ENCODE results near the gene TBCK.
"Not testable (repeated sequence)": the region's sequence is repeated elsewhere in the genome, so short reads cannot be mapped to it uniquely, and the experiment has no call there.

Gene TBCK

DNA sequence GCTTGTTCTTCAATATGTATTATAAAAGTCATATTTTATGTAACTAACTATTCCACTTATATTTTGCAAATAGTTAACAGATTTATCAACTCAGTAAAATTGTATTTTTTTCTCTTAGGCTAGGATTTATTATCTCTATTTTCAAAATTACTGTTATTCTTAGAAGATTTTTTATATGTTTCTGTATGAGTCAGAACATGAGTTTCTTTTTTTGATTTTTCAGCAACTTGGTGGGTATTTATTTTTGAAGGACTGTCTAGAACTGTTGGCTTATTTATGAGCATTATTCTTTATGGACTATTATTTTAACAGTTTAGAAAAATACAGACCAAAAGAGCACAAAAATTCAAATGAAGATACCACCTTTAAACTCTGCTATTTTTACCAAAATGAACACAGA, 7.1 kb upstream of the TBCK start:
- Histone ChIP-seq H3K4me1 (ENCODE audit: control insufficient read depth in 2 of 2, insufficient read depth in 1 of 2, low read depth in 1 of 2, low read length in 2 of 2) (no peaks in the 10 kb centered on the region), H3K18ac (ENCODE audit: low read length) (no peak overlapping the region), H4K8ac (ENCODE audit: low read depth, low read length) (no peak overlapping the region), H3K36me3 (replicated peaks in 1 of 2; ENCODE audit: control insufficient read depth in 2 of 2, insufficient read depth in 2 of 2, low read length in 2 of 2) (peaks cover 3 to 38% of the 10 kb centered on the region in 2 donors), H2AFZ (ENCODE audit: low read length) (no peak overlapping the region), H3K4ac (ENCODE audit: low read length) (no peak overlapping the region), H2AK5ac (ENCODE audit: low read depth, low read length) (no peak overlapping the region), H3K9ac (ENCODE audit: low read depth, low read length, poor library complexity) (no peak overlapping the region), H3K4me2 (ENCODE audit: insufficient read depth, low read length, poor library complexity, severe bottlenecking) (no peak overlapping the region), H3K23ac (ENCODE audit: low read depth, low read length, poor library complexity) (no peak overlapping the region), H3K4me3 (ENCODE audit: low read length in 2 of 2) (no peak overlapping the region), H2BK15ac (ENCODE audit: low read length) (no peak overlapping the region), H3K14ac (ENCODE audit: low read length) (no peak overlapping the region), H2BK120ac (ENCODE audit: low read depth, low read length) (no peak overlapping the region), H3K9me3 (replicated peaks in 1 of 2; ENCODE audit: control insufficient read depth in 2 of 2, insufficient read depth in 1 of 2, low read depth in 1 of 2, low read length in 2 of 2) (no peaks in the 10 kb centered on the region), H2BK5ac (ENCODE audit: low read length) (no peak overlapping the region), H3K27ac (replicated peaks; ENCODE audit: low read length) (no peak overlapping the region), H3K27me3 (ENCODE audit: control insufficient read depth in 3 of 3, insufficient read depth in 3 of 3, low read depth in 1 of 3, low read length in 3 of 3) (no peaks in the 10 kb centered on the region), H3K79me1 (ENCODE audit: low read depth, low read length) (no peaks in the 10 kb centered on the region), H2BK12ac (ENCODE audit: low read length) (no peak overlapping the region), H4K91ac (ENCODE audit: low read depth, low read length, poor library complexity) (no peak overlapping the region)
- no peak for DNase-seq (ENCODE audit: low spot score)

DNA sequence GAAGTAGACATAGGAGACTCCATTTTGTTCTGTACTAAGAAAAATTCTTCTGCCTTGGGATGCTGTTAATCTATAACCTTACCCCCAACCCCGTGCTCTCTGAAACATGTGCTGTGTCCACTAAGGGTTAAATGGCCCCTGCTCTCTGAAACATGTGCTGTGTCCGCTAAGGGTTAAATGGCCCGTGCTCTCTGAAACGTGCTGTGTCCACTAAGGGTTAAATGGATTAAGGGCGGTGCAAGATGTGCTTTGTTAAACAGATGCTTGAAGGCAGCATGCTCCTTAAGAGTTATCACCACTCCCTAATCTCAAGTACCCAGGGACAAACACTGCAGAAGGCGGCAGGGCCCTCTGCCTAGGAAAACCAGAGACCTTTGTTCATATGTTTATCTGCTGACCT, 5.8 kb upstream of the TBCK start:
- not testable (repeated sequence) for H3K79me1 ChIP-seq (ENCODE audit: low read depth, low read length); H4K8ac ChIP-seq (ENCODE audit: low read depth, low read length); H3K23ac ChIP-seq (ENCODE audit: low read depth, low read length, poor library complexity); H2AFZ ChIP-seq (ENCODE audit: low read length); H2BK5ac ChIP-seq (ENCODE audit: low read length); H2BK15ac ChIP-seq (ENCODE audit: low read length); H3K4me2 ChIP-seq (ENCODE audit: insufficient read depth, low read length, poor library complexity, severe bottlenecking); H3K4ac ChIP-seq (ENCODE audit: low read length); H3K27me3 ChIP-seq (ENCODE audit: control insufficient read depth in 3 of 3, insufficient read depth in 3 of 3, low read depth in 1 of 3, low read length in 3 of 3); H2BK12ac ChIP-seq (ENCODE audit: low read length); DNase-seq (ENCODE audit: low spot score); H2BK120ac ChIP-seq (ENCODE audit: low read depth, low read length); H3K27ac ChIP-seq (replicated peaks; ENCODE audit: low read length); H3K9ac ChIP-seq (ENCODE audit: low read depth, low read length, poor library complexity); H3K18ac ChIP-seq (ENCODE audit: low read length); H4K91ac ChIP-seq (ENCODE audit: low read depth, low read length, poor library complexity); H3K4me3 ChIP-seq (ENCODE audit: low read length in 2 of 2); H2AK5ac ChIP-seq (ENCODE audit: low read depth, low read length); H3K9me3 ChIP-seq (replicated peaks in 1 of 2; ENCODE audit: control insufficient read depth in 2 of 2, insufficient read depth in 1 of 2, low read depth in 1 of 2, low read length in 2 of 2); H3K4me1 ChIP-seq (ENCODE audit: control insufficient read depth in 2 of 2, insufficient read depth in 1 of 2, low read depth in 1 of 2, low read length in 2 of 2); H3K14ac ChIP-seq (ENCODE audit: low read length)
- H3K36me3 ChIP-seq (replicated peaks in 1 of 2; ENCODE audit: control insufficient read depth in 2 of 2, insufficient read depth in 2 of 2, low read length in 2 of 2) = peaks cover 2 to 25% of the 10 kb centered on the region in 2 donors
- WGBS, 2 donors (ENCODE audit: extremely low coverage in 2 of 2, insufficient read length in 2 of 2, insufficient replicate concordance in 1 of 2) = no CpG with 5 or more reads among the region's 6 CpGs

DNA sequence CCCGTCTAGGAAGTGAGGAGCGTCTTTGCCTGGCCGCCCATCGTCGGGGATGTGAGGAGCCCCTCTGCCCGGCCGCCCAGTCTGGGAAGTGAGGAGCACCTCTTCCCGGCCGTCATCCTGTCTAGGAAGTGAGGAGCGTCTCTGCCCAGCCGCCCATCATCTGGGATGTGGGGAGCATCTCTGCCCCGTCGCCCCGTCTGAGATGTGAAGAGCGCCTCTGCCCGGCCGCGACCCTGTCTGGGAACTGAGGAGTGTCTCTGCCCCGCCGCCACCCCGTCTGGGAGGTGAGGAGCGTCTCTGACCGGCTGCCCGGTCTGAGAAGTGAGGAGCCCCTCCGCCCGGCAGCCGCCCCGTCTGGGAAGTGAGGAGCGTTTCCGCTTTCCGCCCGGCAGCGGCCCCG, 5.2 kb upstream of the TBCK start:
- not testable (repeated sequence) for H2AK5ac ChIP-seq (ENCODE audit: low read depth, low read length); H3K4me2 ChIP-seq (ENCODE audit: insufficient read depth, low read length, poor library complexity, severe bottlenecking); H3K9me3 ChIP-seq (replicated peaks in 1 of 2; ENCODE audit: control insufficient read depth in 2 of 2, insufficient read depth in 1 of 2, low read depth in 1 of 2, low read length in 2 of 2); H2BK15ac ChIP-seq (ENCODE audit: low read length); H3K9ac ChIP-seq (ENCODE audit: low read depth, low read length, poor library complexity); H3K4me1 ChIP-seq (ENCODE audit: control insufficient read depth in 2 of 2, insufficient read depth in 1 of 2, low read depth in 1 of 2, low read length in 2 of 2); H3K14ac ChIP-seq (ENCODE audit: low read length); H3K23ac ChIP-seq (ENCODE audit: low read depth, low read length, poor library complexity); H3K4me3 ChIP-seq (ENCODE audit: low read length in 2 of 2); DNase-seq (ENCODE audit: low spot score); H2BK5ac ChIP-seq (ENCODE audit: low read length); H3K27me3 ChIP-seq (ENCODE audit: control insufficient read depth in 3 of 3, insufficient read depth in 3 of 3, low read depth in 1 of 3, low read length in 3 of 3); H3K27ac ChIP-seq (replicated peaks; ENCODE audit: low read length); H3K18ac ChIP-seq (ENCODE audit: low read length); H4K91ac ChIP-seq (ENCODE audit: low read depth, low read length, poor library complexity); H3K4ac ChIP-seq (ENCODE audit: low read length); H3K79me1 ChIP-seq (ENCODE audit: low read depth, low read length); H2AFZ ChIP-seq (ENCODE audit: low read length); H2BK12ac ChIP-seq (ENCODE audit: low read length); H2BK120ac ChIP-seq (ENCODE audit: low read depth, low read length); H4K8ac ChIP-seq (ENCODE audit: low read depth, low read length)
- no CpG with 5 or more reads among the region's 34 CpGs for WGBS, 2 donors (ENCODE audit: extremely low coverage in 2 of 2, insufficient read length in 2 of 2, insufficient replicate concordance in 1 of 2)
- H3K36me3 ChIP-seq (replicated peaks in 1 of 2; ENCODE audit: control insufficient read depth in 2 of 2, insufficient read depth in 2 of 2, low read length in 2 of 2) = peaks cover 0 to 18% of the 10 kb centered on the region in 2 donors

- DNase-seq (ENCODE audit: low spot score) = no peak
- Histone ChIP-seq H4K8ac (ENCODE audit: low read depth, low read length) (no peak overlapping the region), H3K79me1 (ENCODE audit: low read depth, low read length) (peaks cover 4% of the 10 kb centered on the region), H3K36me3 (replicated peaks in 1 of 2; ENCODE audit: control insufficient read depth in 2 of 2, insufficient read depth in 2 of 2, low read length in 2 of 2) (peaks cover 0 to 11% of the 10 kb centered on the region in 2 donors), H2BK120ac (ENCODE audit: low read depth, low read length) (no peak overlapping the region), H3K27me3 (ENCODE audit: control insufficient read depth in 3 of 3, insufficient read depth in 3 of 3, low read depth in 1 of 3, low read length in 3 of 3) (no peaks in the 10 kb centered on the region), H3K23ac (ENCODE audit: low read depth, low read length, poor library complexity) (no peak overlapping the region), H2AFZ (ENCODE audit: low read length) (no peak overlapping the region), H3K18ac (ENCODE audit: low read length) (no peak overlapping the region), H2BK12ac (ENCODE audit: low read length) (no peak overlapping the region), H2BK5ac (ENCODE audit: low read length) (no peak overlapping the region), H3K14ac (ENCODE audit: low read length) (no peak overlapping the region), H3K4me3 (ENCODE audit: low read length in 2 of 2) (no peak overlapping the region), H3K4me2 (ENCODE audit: insufficient read depth, low read length, poor library complexity, severe bottlenecking) (no peak overlapping the region), H3K9ac (ENCODE audit: low read depth, low read length, poor library complexity) (no peak overlapping the region), H4K91ac (ENCODE audit: low read depth, low read length, poor library complexity) (no peak overlapping the region), H2AK5ac (ENCODE audit: low read depth, low read length) (no peak overlapping the region), H3K9me3 (replicated peaks in 1 of 2; ENCODE audit: control insufficient read depth in 2 of 2, insufficient read depth in 1 of 2, low read depth in 1 of 2, low read length in 2 of 2) (no peaks in the 10 kb centered on the region), H3K4ac (ENCODE audit: low read length) (no peak overlapping the region), H3K4me1 (ENCODE audit: control insufficient read depth in 2 of 2, insufficient read depth in 1 of 2, low read depth in 1 of 2, low read length in 2 of 2) (peaks cover 2 to 3% of the 10 kb centered on the region in 2 donors), H2BK15ac (ENCODE audit: low read length) (no peak overlapping the region), H3K27ac (replicated peaks; ENCODE audit: low read length) (no peak overlapping the region)
- WGBS, 2 donors (ENCODE audit: extremely low coverage in 2 of 2, insufficient read length in 2 of 2, insufficient replicate concordance in 1 of 2) = no CpG with 5 or more reads among the region's 1 CpG
These were observed 4.2 kb upstream of the TBCK start for GRCh38 chr4:106320235-106320634.

Data from neuronal stem cell (in vitro differentiated cells).